AG04450 (cell line): ENCODE measurements around the gene KCNAB3. TPM values are rescaled to one million over a fixed set of nuclear protein-coding genes. Genes with fewer than 3 reads are reported as not detected.
A peak's percentile ranks its signal among the peaks of the same experiment; 100 is the strongest.

Experiments used
- CTCF ChIA-PET: fragments of 300-600, 350-600 bp; formaldehyde crosslinking; extraction: SDS; loops from one replicate; lab custom pipeline; 2022; ENCODE audit warnings: antibody characterized with exemption, inconsistent platforms; lab: Charles Lee
- POLR2A ChIA-PET: fragments of 350-600 bp; formaldehyde crosslinking; extraction: SDS; loops from one replicate; lab custom pipeline; 2021; ENCODE audit warnings: antibody characterized with exemption, inconsistent platforms; lab: Yijun Ruan, JAX
- DNase-seq: peaks from one replicate; pipeline ENCODE4 v3.0.0-alpha.2; 2011; ENCODE audit warnings: low read depth, low spot score
- H3K27ac ChIP-seq: one replicate; pipeline ENCODE4 v1.5.1; 2012; ENCODE audit warnings: low read depth, low read length, control low read depth
- H3K27me3 ChIP-seq: one replicate; pipeline ENCODE4 v1.6.0; 2012; ENCODE audit warnings: low read length; ENCODE audit not compliant: control insufficient read depth, insufficient read depth
- H3K4me3 ChIP-seq: 2 replicates; pipeline ENCODE4 v1.5.1; 2011; ENCODE audit warnings: mild to moderate bottlenecking, low read depth, low read length, control low read depth
- H3K9me3 ChIP-seq: 2 replicates; pipeline ENCODE4 v1.5.1; 2012; ENCODE audit warnings: low read length; ENCODE audit not compliant: control insufficient read depth, insufficient read depth
- polyA plus RNA-seq: library from polyadenylated mRNA; depleted of rRNA; stranded (reverse); fragments of >200 nt; gene quantifications from 2 replicates; pipeline ENCODE4 v1.2.3, GENCODE V29; 2011
- TF ChIP-seq, protein P1 (sequence below): IDR thresholded peaks from 2 replicates; pipeline ENCODE4 v1.5.1; 2011; ENCODE audit warnings: low read depth, low read length, control low read depth, inconsistent platforms

Gene KCNAB3
- polyA plus RNA-seq, 1 experiment: 2.2 TPM

DNA sequence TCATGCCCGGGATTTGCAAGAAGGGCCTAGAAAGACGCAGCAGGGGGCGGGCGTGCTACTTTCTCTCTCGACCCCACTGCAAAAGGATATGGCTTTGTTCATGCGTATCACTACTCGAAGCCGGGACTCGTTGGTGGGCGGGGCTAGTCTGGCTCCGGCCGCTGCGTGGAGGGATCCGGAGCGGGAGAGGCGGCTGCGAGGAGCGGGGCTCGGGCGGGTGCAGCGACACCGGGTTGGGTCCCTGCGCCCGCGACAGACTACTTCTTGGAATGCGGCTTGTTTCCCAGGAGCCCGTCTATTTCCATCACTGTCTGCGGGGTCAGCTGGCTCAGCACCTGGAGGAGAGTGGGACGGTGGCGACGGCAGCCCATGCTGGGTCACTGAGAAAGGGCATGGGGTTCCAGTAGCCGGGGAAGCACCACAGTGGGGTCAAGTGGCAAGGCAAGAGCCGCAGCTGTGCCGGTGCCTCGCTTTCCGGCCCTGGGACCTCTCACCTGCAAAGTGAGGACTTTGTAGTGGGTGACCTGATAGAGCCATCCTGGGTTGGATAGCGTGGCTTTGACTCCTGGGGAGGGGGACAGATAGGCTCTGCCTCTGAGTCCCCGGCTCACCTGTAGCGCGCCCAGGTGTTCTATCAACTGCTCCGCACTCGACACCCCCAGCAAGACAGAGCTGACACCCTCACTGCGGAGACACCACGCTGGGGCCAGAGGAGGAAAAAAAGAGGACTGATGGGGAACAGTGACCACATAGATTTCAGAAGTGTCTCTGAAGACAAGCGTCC, 6.6 kb downstream of the KCNAB3 start:
- Histone ChIP-seq H3K27ac (no peak overlapping the region), H3K27me3 (no peaks in the 10 kb centered on the region), H3K9me3 (no peaks in the 10 kb centered on the region), H3K4me3 (peak overlapping the region; percentile 58)
- ChIA-PET CTCF (interaction anchor here (0.6 to 5.8 kb wide), 6 partner anchors 67 to 171 kb away, joined by 3 to 29 read pairs (median 3); no protein-coding TSS in a partner anchor), POLR2A (interaction anchor here (0.5 to 1.7 kb wide), 3 partner anchors 9 to 61 kb away, joined by 3 to 7 read pairs (median 5); partner anchors contain the start of gene TRAPPC1)
- TF ChIP-seq, protein P1, sequence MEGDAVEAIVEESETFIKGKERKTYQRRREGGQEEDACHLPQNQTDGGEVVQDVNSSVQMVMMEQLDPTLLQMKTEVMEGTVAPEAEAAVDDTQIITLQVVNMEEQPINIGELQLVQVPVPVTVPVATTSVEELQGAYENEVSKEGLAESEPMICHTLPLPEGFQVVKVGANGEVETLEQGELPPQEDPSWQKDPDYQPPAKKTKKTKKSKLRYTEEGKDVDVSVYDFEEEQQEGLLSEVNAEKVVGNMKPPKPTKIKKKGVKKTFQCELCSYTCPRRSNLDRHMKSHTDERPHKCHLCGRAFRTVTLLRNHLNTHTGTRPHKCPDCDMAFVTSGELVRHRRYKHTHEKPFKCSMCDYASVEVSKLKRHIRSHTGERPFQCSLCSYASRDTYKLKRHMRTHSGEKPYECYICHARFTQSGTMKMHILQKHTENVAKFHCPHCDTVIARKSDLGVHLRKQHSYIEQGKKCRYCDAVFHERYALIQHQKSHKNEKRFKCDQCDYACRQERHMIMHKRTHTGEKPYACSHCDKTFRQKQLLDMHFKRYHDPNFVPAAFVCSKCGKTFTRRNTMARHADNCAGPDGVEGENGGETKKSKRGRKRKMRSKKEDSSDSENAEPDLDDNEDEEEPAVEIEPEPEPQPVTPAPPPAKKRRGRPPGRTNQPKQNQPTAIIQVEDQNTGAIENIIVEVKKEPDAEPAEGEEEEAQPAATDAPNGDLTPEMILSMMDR: peak; percentile 21; the same call in 1 of the 2 replicates
- peak; percentile 37 for DNase-seq

DNA sequence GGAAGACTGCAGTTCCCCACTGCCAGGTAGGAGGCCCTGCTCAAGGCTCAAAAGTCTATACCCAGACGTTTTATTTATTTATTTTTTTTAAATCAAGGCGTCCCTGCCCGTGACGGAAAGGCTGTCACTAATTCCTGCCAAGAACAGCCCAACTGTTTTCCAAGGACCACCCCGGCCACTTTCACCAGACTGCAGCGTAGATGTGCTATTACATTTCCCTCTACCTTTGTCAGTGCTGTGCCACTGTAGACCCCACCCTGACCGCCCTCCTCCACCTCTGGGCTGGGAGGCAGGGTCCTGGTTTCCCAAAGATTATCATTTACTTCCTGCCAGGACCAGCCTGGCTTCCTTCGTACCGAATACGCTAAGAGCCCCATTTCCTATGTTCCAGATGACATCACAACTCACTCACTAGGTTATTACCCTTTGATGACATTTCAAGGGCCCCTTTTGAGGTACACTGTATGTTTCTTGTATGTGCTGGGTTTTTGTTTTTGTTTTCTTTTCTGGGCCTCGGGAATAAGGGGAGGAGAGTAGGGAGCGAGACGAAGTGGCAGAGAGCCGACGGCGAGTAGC, 7.3 kb downstream of the KCNAB3 start:
- TF ChIP-seq, protein P1: no peak; the same call in 1 of the 2 replicates
- POLR2A ChIA-PET: interaction anchor here (0.5 to 1.7 kb wide), 4 partner anchors 9 to 178 kb away, joined by 3 to 10 read pairs (median 6); partner anchors contain the start of gene TRAPPC1
- H3K27ac ChIP-seq: no peak overlapping the region
- CTCF ChIA-PET: interaction anchor here (0.9 to 5.8 kb wide), 5 partner anchors 68 to 171 kb away, joined by 3 to 29 read pairs (median 3); no protein-coding TSS in a partner anchor
- H3K9me3 ChIP-seq: no peaks in the 10 kb centered on the region
- no peak for DNase-seq
- H3K27me3 ChIP-seq: no peaks in the 10 kb centered on the region
- peak overlapping the region; percentile 58 for H3K4me3 ChIP-seq

DNA sequence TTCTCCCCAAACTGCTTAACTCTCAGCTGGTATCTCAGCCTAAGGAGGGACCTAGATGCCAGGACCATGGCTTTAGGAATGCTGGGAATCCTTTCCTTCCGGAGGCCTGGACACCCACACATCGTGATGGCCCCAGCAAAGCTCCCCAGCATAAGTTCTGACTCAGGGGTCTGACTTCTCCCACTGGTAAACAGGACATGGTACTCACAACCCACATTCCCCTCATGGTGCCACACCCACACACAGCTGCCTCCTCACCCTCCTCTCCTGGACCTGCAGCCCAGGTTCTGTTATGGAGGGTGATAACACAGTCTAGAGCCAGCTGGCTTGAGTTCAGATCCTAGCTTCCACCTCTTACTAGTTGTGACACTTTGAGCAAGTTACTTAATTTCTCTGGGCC, 12.8 kb downstream of the KCNAB3 start:
- CTCF ChIA-PET: interaction anchor here (0.6 to 2.6 kb wide), 9 partner anchors 14 to 174 kb away, joined by 3 to 14 read pairs (median 3); no protein-coding TSS in a partner anchor

DNA sequence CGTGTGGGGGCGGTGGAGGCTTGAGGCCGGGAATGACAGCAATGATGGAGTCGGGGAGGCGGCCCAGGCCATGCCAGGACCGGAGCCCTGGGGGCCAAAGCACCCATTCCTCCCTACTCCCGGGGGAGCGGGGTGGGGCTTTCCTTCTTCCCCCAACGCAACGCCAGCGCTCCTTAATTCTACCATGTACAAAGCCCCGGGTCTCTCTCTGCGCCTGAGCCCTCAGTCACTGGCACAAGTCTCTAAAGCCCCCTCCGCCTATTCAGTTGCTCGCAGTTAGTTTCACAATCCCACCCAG, 13.3 kb downstream of the KCNAB3 start:
- H3K27me3 ChIP-seq: no peaks in the 10 kb centered on the region
- peaks cover 7% of the 10 kb centered on the region; the same call in 1 of the 2 replicates for H3K9me3 ChIP-seq
- peak overlapping the region; percentile 89 for H3K27ac ChIP-seq
- peak overlapping the region; percentile 62 for H3K4me3 ChIP-seq
- ChIA-PET CTCF (interaction anchor here (0.6 to 2.6 kb wide), 10 partner anchors 15 to 157 kb away, joined by 3 to 14 read pairs (median 4); partner anchors contain the start of genes CNTROB and TRAPPC1), POLR2A (interaction anchor here (1.0 to 2.0 kb wide), 7 partner anchors 10 to 125 kb away, joined by 3 to 15 read pairs (median 6); partner anchors contain the start of genes CNTROB, KCNAB3, NAA38 and TRAPPC1)
- TF ChIP-seq, protein P1: no peak
- DNase-seq: no peak

More for the DNA sequence above, 12.8 kb downstream of the KCNAB3 start:
- DNase-seq: no peak
- TF ChIP-seq, protein P1: no peak
- POLR2A ChIA-PET: interaction anchor here (0.6 to 2.0 kb wide), 5 partner anchors 13 to 133 kb away, joined by 3 to 15 read pairs (median 6); partner anchors contain the start of genes CNTROB, KCNAB3, NAA38 and TRAPPC1
- Histone ChIP-seq H3K27ac (peak overlapping the region; percentile 89), H3K27me3 (no peaks in the 10 kb centered on the region), H3K9me3 (peaks cover 7% of the 10 kb centered on the region; the same call in 1 of the 2 replicates), H3K4me3 (no peak overlapping the region)
